GM21825 (cell line): ENCODE measurements around the gene IFI30.

Experiments
- ATAC-seq: cut with Tn5 transposase; IDR thresholded peaks from one replicate; pipeline ENCODE4 v1.9.1; 2021; ENCODE audit warnings: mild to moderate bottlenecking, moderate library complexity; ENCODE audit not compliant: unreplicated experiment

Gene IFI30

GRCh38 chr19:18170714-18171255, 2.8 kb upstream of the IFI30 start:
- no peak for ATAC-seq

DNA sequence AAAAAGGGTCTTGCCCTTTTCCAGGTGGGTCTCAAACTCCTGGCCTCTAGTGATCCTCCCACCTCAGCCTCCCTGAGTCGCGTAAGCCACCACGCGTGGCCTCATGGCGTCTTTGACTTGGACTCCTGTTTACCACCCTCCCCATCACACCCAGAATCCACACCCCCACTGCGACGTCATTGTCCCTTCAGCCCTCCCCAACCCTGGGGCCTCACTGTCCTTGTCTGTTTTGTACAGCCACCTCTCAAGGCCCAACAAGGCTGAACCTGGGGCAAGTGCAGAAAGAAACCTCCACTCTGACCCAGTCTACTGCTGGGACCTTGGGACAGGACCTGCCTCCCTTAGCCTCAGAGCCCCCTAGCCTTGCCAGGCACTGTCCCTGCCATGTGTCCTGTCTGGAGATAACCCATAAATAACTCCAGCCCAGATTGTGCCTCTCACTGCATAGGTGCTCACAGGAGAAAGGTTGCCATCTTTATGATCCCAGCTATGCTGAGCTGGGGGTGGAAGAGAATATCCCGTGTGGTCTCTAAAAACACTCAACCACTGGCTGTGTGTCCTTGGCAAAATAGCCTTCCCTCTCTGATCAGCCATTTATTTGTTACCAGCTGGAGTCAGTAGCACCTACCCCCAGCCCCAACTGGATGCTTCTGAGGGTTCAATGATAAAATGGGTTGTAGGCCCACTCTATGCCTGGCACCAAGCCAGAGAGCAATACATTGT, 1.8 kb upstream of the IFI30 start:
- ATAC-seq, result no peak

DNA sequence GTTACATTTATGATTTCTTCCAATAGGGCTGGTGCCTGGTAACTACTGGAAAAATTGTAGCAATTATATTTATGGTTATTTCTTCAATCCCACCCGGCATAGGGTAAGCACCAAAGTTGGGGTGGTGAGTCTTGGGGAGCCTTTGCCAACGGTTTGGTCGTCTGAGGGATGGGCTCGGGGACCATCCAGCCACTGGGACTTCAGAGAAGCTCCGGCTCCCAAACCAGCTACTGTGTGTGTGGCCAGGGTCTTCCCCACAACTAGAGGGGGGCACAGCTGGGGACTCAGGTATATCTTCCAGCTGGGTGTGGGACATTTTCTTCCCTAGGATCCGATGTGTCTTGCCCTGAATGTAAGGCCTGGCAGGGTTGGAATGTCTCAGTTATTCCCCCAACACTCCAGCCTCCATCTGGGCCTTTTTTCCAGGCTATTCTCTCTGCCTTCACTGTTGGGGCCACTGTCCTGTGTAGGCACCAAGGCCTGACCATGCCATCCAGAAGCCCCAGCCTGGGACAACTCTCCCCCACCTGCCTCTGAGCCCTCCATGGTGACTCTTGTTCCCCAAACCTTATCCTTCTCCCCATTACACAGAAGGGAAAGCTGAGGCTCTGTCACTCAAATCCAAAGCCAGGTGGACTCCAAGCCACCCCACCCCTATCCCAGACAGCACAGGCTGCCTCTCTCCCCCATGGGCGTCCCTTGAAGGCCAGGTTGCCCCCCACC, 1.1 kb upstream of the IFI30 start:
- ATAC-seq, result no peak

DNA sequence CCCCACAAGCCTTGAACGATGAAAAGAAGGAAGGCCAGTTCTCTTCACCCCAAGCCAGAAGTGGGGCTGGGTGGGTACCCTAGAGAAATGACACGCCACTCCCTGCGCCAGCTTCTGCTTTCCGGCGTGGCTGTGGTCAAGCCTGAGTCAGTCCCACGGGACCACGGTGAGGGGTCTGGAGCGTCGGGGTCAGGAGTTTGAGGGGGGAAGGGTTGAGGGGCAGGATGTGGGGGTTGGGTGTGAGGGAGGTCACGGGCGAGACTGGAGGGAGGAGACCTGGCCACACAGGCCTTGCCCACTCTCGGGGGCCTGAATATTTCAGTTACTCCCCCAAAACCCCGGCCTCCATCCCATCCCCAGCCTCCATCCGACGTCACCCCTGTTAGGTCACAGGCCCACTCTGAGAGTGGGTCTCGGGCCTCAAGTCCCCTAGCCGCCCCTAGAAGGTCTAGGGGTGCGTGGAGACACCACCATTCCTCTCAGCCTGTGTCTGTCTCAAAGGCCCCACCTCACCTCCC, 500 bp upstream of the IFI30 start:
- peak; percentile 3 for ATAC-seq

- ATAC-seq, result no peak
These were observed 1.4 kb downstream of the IFI30 start for GRCh38 chr19:18174983-18175382.

DNA sequence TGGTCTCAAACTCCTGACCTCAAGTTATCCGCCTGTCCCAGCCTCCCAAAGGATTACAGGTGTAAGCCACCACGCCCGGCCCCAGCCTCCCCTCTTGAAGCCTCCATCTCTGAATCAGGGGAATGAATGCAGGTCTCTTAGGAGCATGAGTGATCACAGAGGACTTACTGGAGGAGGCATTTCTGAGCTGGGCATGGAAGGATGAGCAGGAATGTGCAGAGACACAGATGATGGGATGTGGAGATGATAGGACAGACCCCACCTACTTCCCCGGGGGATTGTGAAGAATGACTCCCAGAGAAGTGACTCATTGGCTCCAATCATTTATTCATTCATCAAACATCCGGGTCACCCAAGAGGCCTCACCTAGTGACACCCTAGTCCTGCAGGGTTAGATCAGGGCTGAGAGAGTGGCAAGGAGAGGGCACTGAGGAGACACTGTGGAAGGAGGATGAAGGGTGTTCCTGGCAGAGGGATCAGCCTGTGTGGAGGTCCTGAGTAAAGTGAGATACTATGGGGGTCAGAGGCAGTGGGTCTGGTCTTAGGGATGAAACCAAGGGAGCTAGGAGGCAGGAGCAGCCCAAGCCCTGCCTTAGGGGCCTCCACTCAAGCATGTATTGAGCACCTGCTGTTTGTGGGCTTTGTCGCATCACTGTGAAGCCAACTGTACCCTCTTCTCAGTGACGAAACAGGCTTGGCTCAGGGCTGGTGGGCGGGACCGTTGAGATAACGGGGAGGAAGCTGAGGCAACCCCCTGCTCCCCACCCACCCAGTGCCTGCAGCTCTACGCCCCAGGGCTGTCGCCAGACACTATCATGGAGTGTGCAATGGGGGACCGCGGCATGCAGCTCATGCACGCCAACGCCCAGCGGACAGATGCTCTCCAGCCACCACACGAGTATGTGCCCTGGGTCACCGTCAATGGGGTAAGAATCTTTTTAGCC, 3.0 kb downstream of the IFI30 start:
- ATAC-seq, result no peak

- no peak for ATAC-seq
These were observed 6.3 kb downstream of the IFI30 start for GRCh38 chr19:18179957-18180356.

- ATAC-seq, result no peak
These were observed 9.9 kb downstream of the IFI30 start for GRCh38 chr19:18183529-18183928.

- ATAC-seq, result no peak
These were observed 11.9 kb downstream of the IFI30 start for GRCh38 chr19:18185538-18185937.

DNA sequence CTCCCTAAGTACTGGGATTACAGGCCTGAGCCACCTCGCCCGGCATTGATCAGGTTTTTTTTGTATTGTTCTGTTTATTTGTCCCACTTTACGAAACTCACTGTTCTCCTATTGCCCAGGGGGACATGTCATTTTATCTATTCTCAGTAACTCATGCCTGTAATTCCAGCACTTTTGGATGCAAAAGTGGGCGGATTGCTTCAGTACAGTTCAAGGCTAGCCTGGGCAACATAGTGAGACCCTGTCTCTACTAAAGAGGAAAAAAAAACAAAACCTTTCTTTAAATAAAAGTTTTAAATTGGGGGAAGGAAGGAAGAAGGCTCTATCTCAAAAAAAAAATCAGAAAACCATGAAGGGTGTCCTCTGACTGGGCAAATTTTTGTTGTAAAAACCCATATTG, 16.7 kb downstream of the IFI30 start:
- ATAC-seq, result no peak

DNA sequence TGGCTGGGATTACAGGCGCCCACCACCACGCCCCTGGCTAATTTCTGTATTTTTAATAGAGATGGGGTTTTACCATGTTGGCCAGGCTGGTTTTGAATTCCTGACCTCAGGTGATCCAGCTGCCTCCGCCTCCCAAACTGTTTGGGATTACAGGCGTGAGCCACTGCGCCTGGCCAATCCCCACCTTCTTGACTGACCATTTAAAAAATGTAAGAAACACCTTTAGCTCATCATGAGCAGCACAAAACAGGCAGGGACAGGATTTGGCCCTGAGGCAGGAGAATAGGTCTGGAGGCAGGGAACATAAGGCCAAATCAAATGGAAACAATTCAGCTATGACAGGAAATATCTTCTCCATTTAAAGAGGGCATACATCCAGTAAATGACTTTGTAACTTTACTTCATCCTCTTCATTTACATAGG, 18.0 kb downstream of the IFI30 start:
- no peak for ATAC-seq

GRCh38 chr19:18192673-18193387, 19.2 kb downstream of the IFI30 start, which contains the start of gene MPV17L2:
Gene MPV17L2 (plus strand): TSS chr19:18193218. CDS start chr19:18193282, 64 bp downstream.
- ATAC-seq, result peak; percentile 80

- no peak for ATAC-seq
These were observed 20.0 kb downstream of the IFI30 start for GRCh38 chr19:18193388-18194180.

DNA sequence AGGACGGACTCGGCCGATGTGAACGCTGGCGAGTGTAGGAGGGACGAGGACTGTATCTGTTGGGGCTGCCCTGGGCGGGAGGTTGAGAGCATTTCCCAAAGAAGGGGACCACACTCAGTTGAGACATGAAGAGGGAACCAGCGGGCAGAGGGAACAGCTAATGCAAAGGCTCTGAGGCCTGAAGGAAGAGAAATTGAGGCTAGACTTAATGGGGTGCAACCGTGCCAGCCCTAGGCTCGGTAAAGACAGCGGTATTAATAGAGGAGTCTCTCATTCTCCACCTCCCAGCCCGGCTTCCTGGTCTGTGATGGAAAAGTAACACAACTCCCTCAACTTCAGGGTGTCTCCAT, 20.5 kb downstream of the IFI30 start:
- ATAC-seq, result no peak

- no peak for ATAC-seq
These were observed 21.1 kb downstream of the IFI30 start for GRCh38 chr19:18194554-18195238.

GRCh38 chr19:18196511-18196845, 22.9 kb downstream of the IFI30 start:
- ATAC-seq, result no peak

GRCh38 chr19:18197306-18197705, 23.7 kb downstream of the IFI30 start:
- ATAC-seq, result no peak

- no peak for ATAC-seq
These were observed 24.3 kb downstream of the IFI30 start for GRCh38 chr19:18197941-18198340.

GRCh38 chr19:18198374-18198773, 24.8 kb downstream of the IFI30 start:
- ATAC-seq, result no peak
